PC-9 (cell line): Measurements from ENCODE around the gene PUM1.

Experiments
- EZH2 ChIP-seq: fragments of 200-600 bp; sonication (generic); IDR thresholded peaks from 2 replicates; pipeline ENCODE4 v1.8.0; 2017; ENCODE audit warnings: antibody characterized with exemption, low read depth
- TF ChIP-seq, protein P1 (sequence below): fragments of 200-600 bp; sonication (generic); conservative IDR thresholded peaks from 2 replicates; pipeline ENCODE4 v1.6.1; 2017; ENCODE audit warnings: mixed run types, antibody characterized with exemption, mild to moderate bottlenecking, moderate library complexity

DNA sequence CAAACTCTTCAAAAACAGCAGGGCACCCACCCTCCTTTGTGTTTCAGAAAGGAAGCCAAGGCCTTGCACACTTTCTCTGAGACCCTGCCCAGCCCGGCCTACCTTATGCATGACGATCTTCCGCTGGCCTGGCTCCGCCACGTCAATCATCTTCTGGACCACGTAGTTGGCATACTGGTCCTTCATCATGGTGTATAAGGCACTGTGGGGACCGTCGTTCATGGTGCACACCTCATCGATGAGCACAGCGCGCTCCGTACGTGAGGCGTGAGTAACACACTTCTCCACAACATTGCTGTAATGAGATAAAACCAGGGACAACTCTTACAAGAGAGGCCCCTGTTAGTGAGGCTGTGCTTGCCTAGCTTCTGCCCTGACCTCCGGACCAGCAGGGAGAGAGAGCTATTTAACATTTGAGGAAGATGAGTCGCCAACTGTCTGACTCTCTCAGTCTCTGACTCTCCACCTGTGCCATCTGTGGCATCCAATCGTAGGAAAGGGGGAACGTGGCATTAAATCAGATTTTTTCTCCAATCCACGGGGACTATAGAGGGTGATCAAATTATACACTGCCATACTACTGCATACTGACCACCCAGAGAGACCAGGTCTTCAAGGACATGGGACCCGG lies 128.9 kb downstream of the PUM1 start:
- TF ChIP-seq, protein P1, sequence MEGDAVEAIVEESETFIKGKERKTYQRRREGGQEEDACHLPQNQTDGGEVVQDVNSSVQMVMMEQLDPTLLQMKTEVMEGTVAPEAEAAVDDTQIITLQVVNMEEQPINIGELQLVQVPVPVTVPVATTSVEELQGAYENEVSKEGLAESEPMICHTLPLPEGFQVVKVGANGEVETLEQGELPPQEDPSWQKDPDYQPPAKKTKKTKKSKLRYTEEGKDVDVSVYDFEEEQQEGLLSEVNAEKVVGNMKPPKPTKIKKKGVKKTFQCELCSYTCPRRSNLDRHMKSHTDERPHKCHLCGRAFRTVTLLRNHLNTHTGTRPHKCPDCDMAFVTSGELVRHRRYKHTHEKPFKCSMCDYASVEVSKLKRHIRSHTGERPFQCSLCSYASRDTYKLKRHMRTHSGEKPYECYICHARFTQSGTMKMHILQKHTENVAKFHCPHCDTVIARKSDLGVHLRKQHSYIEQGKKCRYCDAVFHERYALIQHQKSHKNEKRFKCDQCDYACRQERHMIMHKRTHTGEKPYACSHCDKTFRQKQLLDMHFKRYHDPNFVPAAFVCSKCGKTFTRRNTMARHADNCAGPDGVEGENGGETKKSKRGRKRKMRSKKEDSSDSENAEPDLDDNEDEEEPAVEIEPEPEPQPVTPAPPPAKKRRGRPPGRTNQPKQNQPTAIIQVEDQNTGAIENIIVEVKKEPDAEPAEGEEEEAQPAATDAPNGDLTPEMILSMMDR: no peak
- no peak for TF ChIP-seq EZH2
